Peyer's patch (tissue), 4 donors: ENCODE results near the gene CSF1R.

Experiments used
- POLR2A ChIP-seq, 2 donors: fragments of 450-650 bp; IDR thresholded peaks; one replicate each; pipeline ENCODE4 v1.5.1; 2017; ENCODE audit warnings: antibody characterized with exemption in 2 of 2, mild to moderate bottlenecking in 2 of 2, moderate library complexity in 2 of 2
- TF ChIP-seq, protein P1 (sequence below), 6 experiments: fragments of 450-650 bp in 4 of 6; fragments of 200-600 bp in 2 of 6; sonication (generic) in 1 of 6; IDR thresholded peaks; one replicate each; pipeline ENCODE4 v1.5.1; 2017 to 2019; ENCODE audit warnings: antibody characterized with exemption in 6 of 6, mild to moderate bottlenecking in 3 of 6, moderate library complexity in 1 of 6

DNA sequence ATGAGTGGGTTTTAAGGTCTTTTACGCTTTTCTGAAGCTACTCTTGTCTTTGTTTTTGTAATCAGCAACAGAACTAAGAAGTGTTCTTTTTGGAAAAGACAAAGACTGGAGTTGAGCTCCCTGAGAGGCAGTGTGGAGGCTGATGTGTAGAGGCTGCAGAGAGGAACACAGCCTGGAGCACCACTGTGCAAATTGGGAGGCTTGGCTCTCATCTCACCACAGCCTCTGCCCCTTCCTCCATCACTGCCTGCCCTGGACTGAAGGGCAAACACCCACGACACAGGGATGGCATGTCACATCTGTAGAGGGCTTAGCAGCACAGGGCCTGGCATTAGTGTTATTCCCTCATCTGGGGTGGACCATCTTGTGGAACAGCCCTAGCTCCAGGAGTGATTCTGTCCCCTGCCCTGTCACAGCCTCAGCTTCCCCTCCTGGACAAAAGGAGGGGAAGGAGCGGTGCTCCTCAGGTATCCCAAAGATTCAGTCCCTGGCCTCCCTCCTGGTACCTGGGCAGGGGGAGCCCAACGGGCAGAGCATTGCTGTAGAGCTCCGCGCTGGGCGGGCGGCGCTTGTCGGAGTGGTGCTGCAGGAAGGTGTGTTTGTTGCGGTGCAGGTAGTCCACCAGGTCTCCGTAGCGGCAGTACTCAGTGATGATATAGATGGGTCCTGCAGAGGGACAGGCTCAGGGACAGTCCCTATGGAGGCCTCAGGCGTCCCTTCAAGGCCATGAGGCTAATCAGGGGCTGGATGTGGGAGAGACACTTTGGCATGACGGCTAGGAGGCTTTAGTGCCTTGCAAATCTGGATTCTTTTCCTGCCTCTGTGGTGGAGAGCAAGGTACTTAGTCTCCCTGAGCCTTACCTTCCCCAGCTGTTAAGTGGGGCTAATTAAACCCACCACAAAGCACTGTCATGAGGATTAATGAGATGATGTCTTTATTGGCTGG lies 36.5 kb upstream of the CSF1R start:
- TF ChIP-seq, protein P1, sequence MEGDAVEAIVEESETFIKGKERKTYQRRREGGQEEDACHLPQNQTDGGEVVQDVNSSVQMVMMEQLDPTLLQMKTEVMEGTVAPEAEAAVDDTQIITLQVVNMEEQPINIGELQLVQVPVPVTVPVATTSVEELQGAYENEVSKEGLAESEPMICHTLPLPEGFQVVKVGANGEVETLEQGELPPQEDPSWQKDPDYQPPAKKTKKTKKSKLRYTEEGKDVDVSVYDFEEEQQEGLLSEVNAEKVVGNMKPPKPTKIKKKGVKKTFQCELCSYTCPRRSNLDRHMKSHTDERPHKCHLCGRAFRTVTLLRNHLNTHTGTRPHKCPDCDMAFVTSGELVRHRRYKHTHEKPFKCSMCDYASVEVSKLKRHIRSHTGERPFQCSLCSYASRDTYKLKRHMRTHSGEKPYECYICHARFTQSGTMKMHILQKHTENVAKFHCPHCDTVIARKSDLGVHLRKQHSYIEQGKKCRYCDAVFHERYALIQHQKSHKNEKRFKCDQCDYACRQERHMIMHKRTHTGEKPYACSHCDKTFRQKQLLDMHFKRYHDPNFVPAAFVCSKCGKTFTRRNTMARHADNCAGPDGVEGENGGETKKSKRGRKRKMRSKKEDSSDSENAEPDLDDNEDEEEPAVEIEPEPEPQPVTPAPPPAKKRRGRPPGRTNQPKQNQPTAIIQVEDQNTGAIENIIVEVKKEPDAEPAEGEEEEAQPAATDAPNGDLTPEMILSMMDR (IDR thresholded peaks at IDR 0.05): no peak
- no peak for TF ChIP-seq POLR2A (IDR thresholded peaks at IDR 0.05)
